Head of caudate nucleus (tissue), 42 donors: ENCODE measurements around the gene PTN.

ENCODE experiments used
- DNase-seq, 42 donors: peaks; one replicate each; pipeline versions ENCODE4 v3.0.0 to v3.0.0-alpha.2; 2020 to 2021; ENCODE audit warnings: mixed read lengths in 7 of 42
- intact Hi-C: fragments of 100-400 bp; cut with DNase I; formaldehyde crosslinking; loops from one replicate; pipeline ENCODE4 v1.15.0; 2022

Gene PTN

GRCh38 chr7:137328373-137329120 is 15.0 kb downstream of the PTN start:
- intact Hi-C loops, result no loop called here
- peak in 23 of 42 donors; percentile 15 to 73 (median 44) for DNase-seq

DNA sequence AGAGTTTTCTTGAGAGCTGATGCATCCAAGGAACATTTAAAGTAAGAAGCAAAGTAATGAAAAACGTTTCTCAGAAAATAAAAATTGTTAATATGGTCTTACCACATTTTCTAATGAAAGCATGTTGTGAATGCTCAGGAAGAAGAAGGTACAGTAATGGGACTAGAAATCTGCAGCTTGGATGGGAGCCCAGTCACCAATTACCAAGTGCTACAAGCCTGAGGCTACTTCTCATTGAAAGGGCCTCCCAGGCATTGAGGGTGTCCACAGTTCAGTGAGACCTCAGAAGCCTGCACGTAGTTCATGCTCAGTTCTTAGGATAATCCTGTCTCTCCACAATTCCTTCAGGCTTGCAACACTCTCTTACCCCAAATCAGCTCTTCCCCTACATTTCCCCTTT is 17.6 kb downstream of the PTN start:
- DNase-seq, result no peak
- intact Hi-C loops, result no loop called here

GRCh38 chr7:137324796-137325696 is 18.5 kb downstream of the PTN start:
- intact Hi-C loops, result no loop called here
- no peak for DNase-seq

DNA sequence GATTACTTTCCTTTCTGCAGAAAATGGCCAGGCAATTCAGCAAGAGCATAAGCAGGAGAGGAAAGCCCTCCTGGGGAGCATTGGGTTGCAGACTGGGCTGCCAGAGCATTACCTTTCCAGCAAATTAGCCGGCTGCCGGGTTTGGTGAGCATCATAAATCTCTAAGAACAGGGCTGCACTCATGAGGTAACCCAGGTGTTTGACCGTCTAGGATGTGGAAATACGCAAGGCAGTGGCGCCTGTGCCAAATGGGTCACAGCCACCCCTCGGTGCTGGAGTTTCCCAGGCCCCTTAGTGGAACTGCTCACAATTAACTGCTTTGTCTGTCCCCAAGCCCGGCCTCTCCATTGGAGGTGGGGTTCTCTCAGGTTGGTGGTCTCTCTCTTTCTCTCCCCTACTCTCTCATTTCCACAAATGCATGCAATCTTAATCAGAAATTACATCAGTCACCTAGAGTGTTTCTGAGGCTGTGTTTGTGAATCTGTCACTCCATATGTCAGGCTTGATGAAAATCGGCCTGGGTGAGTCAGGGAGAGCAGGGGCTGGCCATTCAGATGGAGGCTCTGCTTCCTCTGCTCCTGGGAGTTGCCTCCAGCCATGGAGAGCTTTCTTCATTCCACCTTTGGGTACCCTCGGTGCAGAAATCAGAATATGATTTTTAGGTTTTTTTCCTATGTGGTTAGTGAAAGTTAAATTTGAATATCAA is 26.7 kb downstream of the PTN start:
- intact Hi-C loops, result no loop called here

GRCh38 chr7:137313201-137313600 is 30.3 kb downstream of the PTN start:
- peak in 8 of 42 donors; percentile 36 to 77 (median 46) for DNase-seq
- intact Hi-C loops, result no loop called here

More for the DNA sequence above, 26.7 kb downstream of the PTN start:
- DNase-seq, result peak in 4 of 42 donors; percentile 3 to 54 (median 23)

DNA sequence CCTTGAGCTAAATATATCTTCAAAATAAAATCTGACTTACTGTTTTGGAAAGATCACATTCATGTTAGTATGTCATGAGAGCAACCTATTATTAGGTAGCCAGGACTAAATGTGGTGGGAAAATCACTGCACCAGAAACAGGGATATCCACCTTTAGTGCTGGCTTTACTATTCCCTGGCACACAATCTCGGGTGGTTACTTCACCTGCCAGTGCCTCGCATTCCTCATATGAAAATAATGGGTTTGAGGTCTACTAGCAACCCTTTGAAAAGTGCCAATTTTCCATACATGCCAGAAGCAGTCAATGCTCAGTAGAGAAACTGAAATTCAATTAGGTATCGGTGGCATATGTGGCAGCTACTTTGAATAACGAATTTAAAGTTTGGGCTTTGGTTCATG is 36.8 kb downstream of the PTN start:
- intact Hi-C loops, result no loop called here
- no peak for DNase-seq

DNA sequence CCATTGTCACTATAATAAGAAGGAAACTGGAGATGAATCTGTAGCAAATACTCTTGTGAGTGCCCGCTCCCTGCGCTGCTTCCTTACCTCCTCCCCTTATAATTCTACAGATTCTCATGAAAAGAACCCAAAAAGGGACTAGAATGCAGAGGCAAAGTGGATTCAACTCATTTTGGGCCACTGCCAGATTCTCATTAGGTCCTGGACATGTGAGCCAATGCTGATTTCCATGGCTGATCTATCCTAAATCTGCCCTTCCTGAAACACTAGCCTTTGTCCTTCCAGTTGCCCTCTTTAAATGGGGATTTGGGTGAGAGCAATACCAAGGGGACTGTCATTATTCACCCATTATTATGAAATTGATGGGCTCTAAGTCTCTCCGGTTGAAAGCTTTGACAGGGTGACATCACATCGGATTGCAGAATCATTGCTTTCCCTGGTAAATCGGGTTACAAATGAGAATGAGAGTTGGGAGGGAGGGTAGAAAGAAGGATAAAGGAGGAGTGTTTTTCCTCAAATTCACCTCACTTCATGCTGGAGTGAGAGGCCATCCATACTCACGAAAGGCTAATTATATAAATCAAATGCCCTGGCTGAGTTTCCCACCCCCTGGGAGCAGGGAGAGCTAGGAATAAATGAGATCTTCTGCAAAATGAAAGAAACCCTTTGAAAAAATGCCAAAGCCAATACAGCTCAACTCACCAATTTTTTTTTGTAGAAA is 37.5 kb downstream of the PTN start:
- intact Hi-C loops, result no loop called here
- peak in 1 of 42 donors; percentile 50 for DNase-seq

- peak in 8 of 42 donors; percentile 10 to 64 (median 44) for DNase-seq
- intact Hi-C loops, result no loop called here
Measured at GRCh38 chr7:137304624-137305235, 38.8 kb downstream of the PTN start.

DNA sequence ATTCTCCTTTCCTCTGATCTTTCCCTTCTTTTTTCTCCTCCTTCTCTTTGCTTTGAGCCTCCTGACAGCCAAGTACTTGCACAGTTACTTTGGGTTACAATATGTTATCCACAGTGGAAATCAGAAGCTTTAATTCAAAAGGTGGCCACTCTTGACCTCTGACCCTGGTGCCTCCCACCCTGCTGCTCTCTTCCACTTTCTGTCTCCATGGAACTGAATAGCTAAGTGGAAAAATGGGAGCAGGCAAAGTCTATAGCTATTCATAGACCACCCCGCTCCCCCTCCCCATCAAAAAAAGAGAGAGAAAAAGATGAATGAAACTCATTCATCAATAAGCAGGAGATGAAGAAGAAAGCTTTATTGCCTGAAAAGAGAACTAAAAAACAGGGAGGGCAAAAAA is 39.4 kb downstream of the PTN start:
- intact Hi-C loops, result no loop called here
- DNase-seq, result no peak

GRCh38 chr7:137302081-137302480 is 41.5 kb downstream of the PTN start:
- intact Hi-C loops, result no loop called here
- DNase-seq, result no peak

DNA sequence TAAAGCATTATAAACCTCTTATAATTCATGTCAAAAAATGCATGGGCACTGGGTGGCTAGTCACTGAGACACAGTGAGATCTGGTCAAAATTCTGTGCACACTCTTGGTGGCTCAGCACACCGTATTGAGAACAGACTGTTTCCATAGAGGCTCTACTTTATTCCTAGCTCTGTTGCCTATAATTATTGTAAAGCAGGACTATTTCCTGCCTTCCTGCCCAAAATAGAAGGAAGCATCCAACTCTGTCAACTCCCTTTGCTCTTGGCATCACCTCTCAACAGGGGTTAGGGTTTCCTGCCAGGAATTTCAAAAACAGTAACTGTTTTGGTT is 45.1 kb downstream of the PTN start:
- intact Hi-C loops, result no loop called here
- DNase-seq, result no peak

GRCh38 chr7:137297551-137298463 is 45.7 kb downstream of the PTN start:
- intact Hi-C loops, result no loop called here

DNA sequence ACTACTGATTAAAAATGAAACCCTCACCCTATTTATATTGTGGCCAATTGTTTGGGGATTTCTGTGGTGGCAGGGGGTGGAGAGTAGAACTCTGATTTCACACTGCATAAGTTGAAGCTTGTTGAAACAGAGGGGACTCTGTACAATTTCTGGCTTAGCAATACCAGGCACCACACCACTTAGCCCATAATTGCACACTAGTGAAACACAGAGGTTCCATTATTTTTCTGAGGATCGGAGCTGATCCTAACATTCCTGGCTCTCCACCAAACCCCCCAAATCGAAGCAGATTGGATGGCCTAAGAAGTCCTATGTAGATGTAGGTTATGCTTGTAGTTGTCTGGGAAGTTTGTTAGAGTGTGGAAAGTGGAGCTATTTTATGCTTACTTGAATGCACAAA is 47.0 kb downstream of the PTN start:
- intact Hi-C loops, result no loop called here
- DNase-seq, result peak in 11 of 42 donors; percentile 8 to 59 (median 26)

More at GRCh38 chr7:137297551-137298463, 45.7 kb downstream of the PTN start:
- DNase-seq, result no peak

GRCh38 chr7:137295739-137296324 is 47.7 kb downstream of the PTN start:
- no peak for DNase-seq
- intact Hi-C loops, result no loop called here

- intact Hi-C loops, result no loop called here
- no peak for DNase-seq
Measured at GRCh38 chr7:137289101-137289500, 54.4 kb downstream of the PTN start.

GRCh38 chr7:137287651-137288258 is 55.8 kb downstream of the PTN start:
- intact Hi-C loops, result no loop called here
- DNase-seq, result peak in 4 of 42 donors; percentile 12 to 80 (median 44)

DNA sequence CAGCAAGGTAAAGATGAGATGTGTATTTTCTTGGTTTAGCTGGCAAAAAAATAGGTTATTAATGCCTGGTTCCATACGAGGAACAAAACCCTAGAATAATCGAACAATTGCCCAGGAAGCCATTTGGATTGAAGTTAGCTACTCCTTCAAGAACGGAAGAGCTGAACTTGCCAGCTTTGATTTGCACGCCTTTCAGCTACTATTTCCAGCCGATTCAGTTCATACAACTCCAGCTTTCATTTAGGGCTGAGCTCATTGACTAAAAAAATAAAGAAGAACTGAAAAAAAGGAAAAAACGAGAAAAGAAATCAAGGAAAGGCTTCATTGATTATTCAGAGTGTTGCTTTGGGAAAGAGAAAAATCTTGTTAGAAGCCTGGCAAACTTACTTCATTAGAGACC is 60.4 kb downstream of the PTN start:
- peak in 1 of 42 donors; percentile 15 for DNase-seq
- intact Hi-C loops, result no loop called here
